Measurements from ENCODE around the gene KLF9.
A peak's percentile ranks its signal among the peaks of the same experiment; 100 is the strongest.

KLF9 gene

GRCh38 chr9:70413464-70413798 is 1.0 kb downstream of the KLF9 start:
- Histone ChIP-seq H2BK12ac (ENCODE audit: low read length in 2 of 2) (peak overlapping the region; percentile 59 to 69), H3K18ac (ENCODE audit: low read depth in 1 of 2, low read length in 2 of 2) (peak overlapping the region; percentile 94 to 99), H2BK15ac (ENCODE audit: low read depth, poor library complexity, severe bottlenecking) (peak overlapping the region; percentile 96), H4K91ac (ENCODE audit: low read length) (peak overlapping the region; percentile 99), H3K14ac (ENCODE audit: low read length in 2 of 2) (peak overlapping the region in 1 of 2 experiments; percentile 99), H3K4me1 (ENCODE audit: control insufficient read depth, insufficient read depth, low read depth, low read length) (peaks cover 14% of the 10 kb centered on the region), H3K4me3 (ENCODE audit: insufficient read depth in 1 of 2, low read depth in 1 of 2, low read length in 2 of 2) (peak overlapping the region; percentile 73 to 93), H3K27me3 (ENCODE audit: control insufficient read depth in 1 of 2, insufficient read depth in 1 of 2, low read length in 2 of 2) (no peaks in the 10 kb centered on the region), H2AFZ (ENCODE audit: low read depth, low read length) (peak overlapping the region; percentile 6), H2BK120ac (ENCODE audit: low read depth, low read length) (peak overlapping the region; percentile 97), H3K9me3 (ENCODE audit: control insufficient read depth, low read length) (no peaks in the 10 kb centered on the region), H3K4me2 (ENCODE audit: low read length, poor library complexity, severe bottlenecking) (peak overlapping the region; percentile 90), H3K4ac (ENCODE audit: low read depth in 1 of 2, low read length in 2 of 2) (peak overlapping the region; percentile 97 to 98), H3K23ac (ENCODE audit: low read length in 2 of 2) (peak overlapping the region; percentile 19 to 26), H3K79me1 (replicated peaks; ENCODE audit: low read length, poor library complexity, severe bottlenecking) (peaks cover 2% of the 10 kb centered on the region), H3K36me3 (ENCODE audit: control insufficient read depth in 1 of 2, insufficient read depth in 2 of 2, low read depth in 1 of 2, low read length in 2 of 2) (no peaks in the 10 kb centered on the region), H3K9ac (ENCODE audit: low read length) (peak overlapping the region; percentile 98), H4K8ac (ENCODE audit: low read length) (peak overlapping the region; percentile 83), H2BK5ac (ENCODE audit: low read depth, low read length, poor library complexity, severe bottlenecking) (peak overlapping the region; percentile 69), H2AK5ac (ENCODE audit: low read length, severe bottlenecking) (no peak overlapping the region), H3K27ac (ENCODE audit: low read length, poor library complexity, severe bottlenecking) (peak overlapping the region; percentile 98)
- DNase-seq, result no peak
- 0% methylated on average over 32 of the region's 53 CpGs for WGBS

DNA sequence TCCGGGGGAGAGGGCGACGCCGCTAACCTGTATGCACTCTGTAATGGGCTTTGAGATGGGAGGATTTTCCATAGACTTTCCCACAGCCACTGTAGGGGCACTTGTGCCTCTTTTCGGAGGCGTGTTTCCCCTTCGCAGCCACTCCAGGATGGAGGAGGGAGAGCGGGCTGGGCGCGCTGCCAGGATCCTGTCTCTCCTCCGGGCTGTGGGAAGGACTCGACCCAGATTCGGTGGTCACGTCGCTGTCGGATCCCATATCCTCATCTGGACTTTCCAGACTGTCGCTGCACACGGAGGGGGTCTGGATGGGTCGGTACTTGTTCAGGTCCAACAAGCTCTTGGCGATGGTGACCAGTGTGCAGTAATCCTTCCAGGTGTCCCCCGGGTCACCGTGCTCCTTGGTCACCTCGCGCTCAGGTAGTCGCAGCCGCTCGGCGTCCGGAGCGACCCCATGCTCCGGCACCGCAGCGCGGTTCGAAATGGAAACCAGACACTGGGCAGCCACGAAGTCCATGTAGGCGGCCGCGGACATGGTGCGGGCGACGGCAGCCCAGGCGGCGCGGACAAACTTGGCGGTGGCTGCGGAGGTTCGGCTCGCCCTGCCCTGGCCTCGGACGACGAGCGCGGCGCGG is 1.5 kb downstream of the KLF9 start:
- peaks cover 13% of the 10 kb centered on the region for H3K4me1 ChIP-seq (ENCODE audit: control insufficient read depth, insufficient read depth, low read depth, low read length)
- H3K9ac ChIP-seq (ENCODE audit: low read length), result peak overlapping the region; percentile 98
- under 1% methylated on average over 44 of the region's 56 CpGs for WGBS
- H4K8ac ChIP-seq (ENCODE audit: low read length), result peak overlapping the region; percentile 83
- peak overlapping the region; percentile 59 to 69 for H2BK12ac ChIP-seq (ENCODE audit: low read length in 2 of 2)
- H4K91ac ChIP-seq (ENCODE audit: low read length), result peak overlapping the region; percentile 99
- H3K9me3 ChIP-seq (ENCODE audit: control insufficient read depth, low read length), result no peaks in the 10 kb centered on the region
- peak overlapping the region in 1 of 2 experiments; percentile 99 for H3K14ac ChIP-seq (ENCODE audit: low read length in 2 of 2)
- peak overlapping the region; percentile 6 for H2AFZ ChIP-seq (ENCODE audit: low read depth, low read length)
- H3K18ac ChIP-seq (ENCODE audit: low read depth in 1 of 2, low read length in 2 of 2), result peak overlapping the region; percentile 94 to 99
- peak overlapping the region; percentile 49 for H2BK5ac ChIP-seq (ENCODE audit: low read depth, low read length, poor library complexity, severe bottlenecking)
- peak; percentile 88 for DNase-seq
- peaks cover 2% of the 10 kb centered on the region for H3K79me1 ChIP-seq (replicated peaks; ENCODE audit: low read length, poor library complexity, severe bottlenecking)
- peak overlapping the region; percentile 94 to 98 for H3K23ac ChIP-seq (ENCODE audit: low read length in 2 of 2)
- no peaks in the 10 kb centered on the region for H3K27me3 ChIP-seq (ENCODE audit: control insufficient read depth in 1 of 2, insufficient read depth in 1 of 2, low read length in 2 of 2)
- H3K36me3 ChIP-seq (ENCODE audit: control insufficient read depth in 1 of 2, insufficient read depth in 2 of 2, low read depth in 1 of 2, low read length in 2 of 2), result peaks cover 0 to under 1% of the 10 kb centered on the region in 2 experiments
- no peak overlapping the region for H2AK5ac ChIP-seq (ENCODE audit: low read length, severe bottlenecking)
- H3K4me2 ChIP-seq (ENCODE audit: low read length, poor library complexity, severe bottlenecking), result peak overlapping the region; percentile 90
- no peak overlapping the region for H3K27ac ChIP-seq (ENCODE audit: low read length, poor library complexity, severe bottlenecking)
- peak overlapping the region; percentile 97 to 98 for H3K4ac ChIP-seq (ENCODE audit: low read depth in 1 of 2, low read length in 2 of 2)
- H3K4me3 ChIP-seq (ENCODE audit: insufficient read depth in 1 of 2, low read depth in 1 of 2, low read length in 2 of 2), result peak overlapping the region; percentile 73 to 93
- peak overlapping the region; percentile 96 for H2BK15ac ChIP-seq (ENCODE audit: low read depth, poor library complexity, severe bottlenecking)
- peak overlapping the region; percentile 97 for H2BK120ac ChIP-seq (ENCODE audit: low read depth, low read length)

DNA sequence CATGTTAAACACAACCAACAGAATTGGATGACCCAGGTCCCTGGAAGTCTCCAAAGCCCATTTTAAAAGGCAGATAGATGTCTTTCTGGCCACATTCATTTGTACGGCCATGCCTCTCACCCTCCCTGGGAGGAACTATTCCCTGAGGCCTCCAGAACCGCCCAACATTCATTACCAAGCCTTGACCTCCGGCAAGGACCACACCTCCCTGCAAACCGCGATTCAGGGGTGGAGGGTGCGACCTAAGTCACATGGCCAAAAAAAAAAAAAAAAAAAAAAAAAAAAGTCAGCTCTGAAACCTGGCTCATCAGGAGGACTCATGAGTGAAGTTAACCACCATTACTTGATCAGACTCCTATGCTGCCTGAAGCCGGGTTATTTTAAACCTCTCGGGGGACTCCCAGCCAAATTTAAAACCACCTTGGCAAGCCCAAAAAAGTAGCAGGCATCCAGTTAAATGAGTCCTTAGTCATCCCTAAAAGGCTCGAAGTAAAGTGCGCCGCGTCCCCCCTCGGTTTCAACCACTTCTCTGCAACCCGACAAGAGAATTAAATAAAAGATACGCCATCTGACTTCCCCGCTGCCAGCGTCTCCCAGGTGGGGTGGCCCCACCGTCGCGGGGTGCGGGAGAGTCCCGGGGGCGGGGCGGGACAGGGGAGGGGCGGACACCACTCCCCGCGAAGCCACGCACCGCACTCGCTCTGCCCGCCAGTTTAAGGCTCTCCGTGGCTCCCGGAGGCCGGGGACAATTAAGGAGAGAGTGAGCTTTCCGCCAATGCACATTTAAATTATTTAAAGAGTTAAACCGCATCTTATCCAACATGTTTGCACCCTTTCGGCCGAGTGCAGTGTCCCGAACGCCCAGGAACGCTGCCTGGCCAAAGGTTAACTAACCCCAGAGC is 2.3 kb downstream of the KLF9 start:
- Histone ChIP-seq H2AK5ac (ENCODE audit: low read length, severe bottlenecking) (no peak overlapping the region), H2BK5ac (ENCODE audit: low read depth, low read length, poor library complexity, severe bottlenecking) (peak overlapping the region; percentile 49), H4K91ac (ENCODE audit: low read length) (peak overlapping the region; percentile 72), H2BK15ac (ENCODE audit: low read depth, poor library complexity, severe bottlenecking) (no peak overlapping the region), H3K4me2 (ENCODE audit: low read length, poor library complexity, severe bottlenecking) (peak overlapping the region; percentile 90), H3K14ac (ENCODE audit: low read length in 2 of 2) (peak overlapping the region in 1 of 2 experiments; percentile 80), H3K36me3 (ENCODE audit: control insufficient read depth in 1 of 2, insufficient read depth in 2 of 2, low read depth in 1 of 2, low read length in 2 of 2) (peaks cover 0 to 5% of the 10 kb centered on the region in 2 experiments), H3K4ac (ENCODE audit: low read depth in 1 of 2, low read length in 2 of 2) (peak overlapping the region; percentile 59 to 97), H2AFZ (ENCODE audit: low read depth, low read length) (no peak overlapping the region), H2BK120ac (ENCODE audit: low read depth, low read length) (peak overlapping the region; percentile 97), H3K79me1 (replicated peaks; ENCODE audit: low read length, poor library complexity, severe bottlenecking) (peaks cover 2% of the 10 kb centered on the region), H3K27ac (ENCODE audit: low read length, poor library complexity, severe bottlenecking) (no peak overlapping the region), H3K23ac (ENCODE audit: low read length in 2 of 2) (peak overlapping the region; percentile 46 to 94), H3K4me1 (ENCODE audit: control insufficient read depth, insufficient read depth, low read depth, low read length) (peaks cover 15% of the 10 kb centered on the region), H3K4me3 (ENCODE audit: insufficient read depth in 1 of 2, low read depth in 1 of 2, low read length in 2 of 2) (peak overlapping the region; percentile 73 to 93), H2BK12ac (ENCODE audit: low read length in 2 of 2) (peak overlapping the region in 1 of 2 experiments; percentile 59), H3K9me3 (ENCODE audit: control insufficient read depth, low read length) (no peaks in the 10 kb centered on the region), H3K18ac (ENCODE audit: low read depth in 1 of 2, low read length in 2 of 2) (peak overlapping the region; percentile 94 to 99), H3K27me3 (ENCODE audit: control insufficient read depth in 1 of 2, insufficient read depth in 1 of 2, low read length in 2 of 2) (no peaks in the 10 kb centered on the region), H3K9ac (ENCODE audit: low read length) (peak overlapping the region; percentile 98), H4K8ac (ENCODE audit: low read length) (peak overlapping the region; percentile 83)
- 4% methylated on average over 36 of the region's 41 CpGs for WGBS
- DNase-seq, result peak; percentile 84

Data from mesenchymal stem cell (in vitro differentiated cells and primary cell).